Jurkat, Clone E6-1 (cell line): ENCODE results near the gene ATG5.
A peak's percentile ranks its signal among the peaks of the same experiment; 100 is the strongest.

Experiments used
- DNase-seq: peaks from one replicate; pipeline ENCODE4 v3.0.0-alpha.2; 2011; ENCODE audit warnings: low read depth, low spot score
- H3K4me3 ChIP-seq: 2 replicates; pipeline ENCODE4 v1.5.1; 2011; ENCODE audit warnings: mild to moderate bottlenecking, low read length, control low read depth, moderate library complexity

ATG5 gene

DNA sequence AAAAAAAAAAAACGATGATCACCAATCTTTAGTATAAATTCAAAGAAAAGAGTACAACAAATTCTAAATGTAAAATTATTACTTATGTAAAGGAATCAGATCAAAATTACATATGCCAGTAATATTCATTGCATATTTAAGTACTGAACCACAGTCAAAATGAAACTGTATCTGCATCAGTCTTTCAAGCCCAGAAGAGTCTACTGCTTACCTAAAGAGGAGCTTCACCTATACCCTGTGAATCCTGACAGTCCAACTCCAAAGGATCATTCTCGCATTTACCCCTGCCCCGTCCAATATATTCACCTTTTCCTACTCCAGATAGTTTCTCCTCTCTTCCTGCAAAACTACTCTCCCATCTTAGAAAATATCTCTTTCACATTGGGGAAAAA lies 9.2 kb downstream of the ATG5 start:
- no peak for DNase-seq
- H3K4me3 ChIP-seq: no peak overlapping the region

DNA sequence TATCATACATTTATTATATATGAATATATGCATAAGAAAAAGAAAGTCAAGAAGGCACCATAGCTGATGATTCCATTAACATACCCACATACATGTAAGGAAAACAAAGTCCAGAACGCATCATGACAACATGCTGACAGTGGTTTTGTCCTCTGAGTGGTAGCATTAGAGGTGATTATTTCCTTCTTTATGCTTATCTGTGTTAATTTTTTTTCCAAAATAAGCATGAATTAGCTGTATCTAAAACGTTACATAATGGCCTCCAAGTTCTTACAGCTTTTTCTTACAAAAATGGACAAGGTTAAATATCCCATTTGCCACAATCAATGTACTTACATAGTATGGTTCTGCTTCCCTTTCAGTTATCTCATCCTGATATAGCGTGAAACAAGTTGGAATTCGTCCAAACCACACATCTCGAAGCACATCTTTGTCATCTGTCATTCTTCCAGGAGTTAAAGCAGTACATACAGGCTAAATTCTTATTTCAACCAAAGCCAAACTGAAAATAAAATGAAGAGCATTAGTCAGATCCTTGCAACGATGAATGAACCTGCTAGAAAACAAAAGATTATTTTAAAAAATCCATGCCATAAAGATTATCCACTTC lies 9.7 kb downstream of the ATG5 start:
- no peak overlapping the region for H3K4me3 ChIP-seq
- DNase-seq: peak; percentile 53

DNA sequence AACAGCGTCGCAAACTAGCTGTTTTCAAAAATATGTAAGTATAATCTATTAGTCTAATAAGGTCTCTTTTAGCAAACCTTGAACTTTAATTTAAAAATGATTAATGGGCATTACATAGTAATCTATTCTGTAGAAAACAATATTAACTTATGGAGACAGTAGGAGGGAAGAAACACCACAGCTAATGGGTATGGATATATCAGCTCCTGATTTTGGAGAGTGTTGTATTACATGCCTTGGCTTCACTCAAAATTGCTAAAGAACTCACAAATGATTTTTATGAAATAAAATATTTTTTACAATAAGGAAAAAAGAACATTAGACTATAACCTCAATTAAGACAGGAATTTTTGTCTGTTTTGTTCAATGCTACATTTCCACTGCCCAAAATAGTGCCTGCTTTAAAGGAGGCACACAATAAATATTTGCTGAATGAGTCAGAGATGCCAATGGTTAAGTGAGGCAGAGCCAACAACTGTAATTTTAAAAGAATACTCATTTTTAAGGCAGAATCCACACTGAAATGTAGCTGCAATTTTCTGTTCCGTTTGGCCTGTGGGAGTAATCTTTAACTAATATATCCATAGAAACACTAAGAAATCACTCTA lies 15.7 kb downstream of the ATG5 start:
- no peak overlapping the region for H3K4me3 ChIP-seq
- DNase-seq: no peak

DNA sequence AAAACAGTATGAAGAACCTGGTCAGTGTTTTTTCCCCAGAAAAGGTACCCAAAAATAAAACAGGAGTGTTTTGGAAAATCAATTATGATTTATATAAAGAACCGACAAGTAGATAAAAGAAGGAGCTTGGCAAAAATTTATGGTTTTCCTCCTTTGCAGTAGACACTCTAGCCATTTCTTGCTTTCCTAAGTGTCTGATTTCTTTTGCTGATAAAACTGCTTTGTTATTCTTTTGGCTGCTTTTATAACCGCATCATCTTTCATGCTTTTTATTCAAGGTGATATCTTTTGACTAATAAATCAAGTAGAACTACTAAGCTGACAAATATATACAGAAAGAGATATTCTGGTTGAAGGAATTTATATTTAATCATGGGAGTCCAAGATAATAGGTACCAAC lies 16.6 kb downstream of the ATG5 start:
- DNase-seq: no peak
- H3K4me3 ChIP-seq: no peak overlapping the region

DNA sequence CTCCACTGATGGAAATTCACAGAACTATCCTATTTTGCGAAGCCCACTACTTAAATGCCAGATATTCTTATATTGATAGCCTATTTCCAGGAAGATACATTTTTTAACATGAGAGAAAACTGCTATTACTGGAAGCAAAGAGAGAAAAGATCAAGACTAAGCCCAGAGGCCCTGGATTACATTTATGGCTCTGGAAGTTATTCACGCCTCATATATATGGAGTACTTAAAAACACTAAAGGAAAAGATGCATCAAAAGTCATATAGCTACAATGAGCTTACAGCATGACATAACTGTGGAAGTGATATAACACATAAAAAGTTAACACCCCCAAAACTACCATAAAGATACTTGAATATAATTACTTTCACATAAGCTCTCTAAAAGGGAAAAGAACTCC lies 19.8 kb downstream of the ATG5 start:
- no peak overlapping the region for H3K4me3 ChIP-seq
- DNase-seq: no peak

DNA sequence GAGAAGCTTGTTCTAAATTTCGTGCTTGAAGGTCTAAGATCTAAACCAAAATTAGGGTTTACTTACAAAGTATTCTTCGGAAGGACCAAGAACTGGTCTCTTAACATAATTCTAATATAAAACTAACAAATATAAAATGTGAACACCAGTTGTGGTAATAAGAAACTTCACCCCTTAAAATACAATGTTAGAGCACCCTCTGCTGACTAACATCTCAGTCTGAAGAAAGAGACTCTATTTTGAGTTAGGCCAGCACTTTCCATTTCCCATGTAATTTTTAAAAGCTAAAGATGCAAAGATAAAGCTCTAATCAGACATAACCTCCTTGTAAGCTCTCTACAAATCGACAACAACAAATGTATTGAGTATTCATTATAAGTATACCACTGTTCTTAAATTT lies 24.6 kb downstream of the ATG5 start:
- H3K4me3 ChIP-seq: no peak overlapping the region
- DNase-seq: no peak

DNA sequence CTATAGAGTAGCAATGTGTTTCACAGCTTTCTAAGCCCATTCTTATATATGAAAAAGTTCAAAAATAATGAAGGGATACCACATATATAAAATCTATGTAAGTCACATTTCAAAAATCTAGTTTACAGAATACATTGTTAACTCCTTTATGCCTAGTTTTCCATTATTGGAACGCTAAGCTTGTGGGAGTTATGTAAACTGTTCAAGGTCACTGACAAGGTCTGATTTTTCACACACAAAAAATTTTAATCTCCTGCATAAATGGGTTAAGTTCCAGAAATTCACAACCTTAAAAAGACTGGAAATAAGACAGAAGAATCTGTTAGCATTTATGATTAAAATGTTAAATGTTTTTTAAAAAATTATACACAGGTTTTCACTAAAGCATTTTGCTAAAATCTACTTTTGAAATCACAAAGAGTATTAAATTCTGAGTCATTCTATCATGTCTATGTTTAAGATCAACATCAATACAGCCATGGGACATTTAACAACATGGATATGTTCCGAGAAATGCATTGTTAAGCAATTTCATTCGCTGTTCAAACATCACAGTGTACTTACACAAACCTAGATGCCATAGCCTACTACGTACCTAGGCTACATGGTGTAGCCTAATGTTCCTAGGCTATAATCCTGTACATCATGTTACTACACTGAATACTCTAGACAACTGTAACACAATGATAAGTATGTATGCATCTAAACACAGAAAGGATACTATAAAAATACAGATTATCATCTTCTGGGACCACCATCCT lies 25.4 kb downstream of the ATG5 start:
- no peak overlapping the region for H3K4me3 ChIP-seq
- DNase-seq: no peak

DNA sequence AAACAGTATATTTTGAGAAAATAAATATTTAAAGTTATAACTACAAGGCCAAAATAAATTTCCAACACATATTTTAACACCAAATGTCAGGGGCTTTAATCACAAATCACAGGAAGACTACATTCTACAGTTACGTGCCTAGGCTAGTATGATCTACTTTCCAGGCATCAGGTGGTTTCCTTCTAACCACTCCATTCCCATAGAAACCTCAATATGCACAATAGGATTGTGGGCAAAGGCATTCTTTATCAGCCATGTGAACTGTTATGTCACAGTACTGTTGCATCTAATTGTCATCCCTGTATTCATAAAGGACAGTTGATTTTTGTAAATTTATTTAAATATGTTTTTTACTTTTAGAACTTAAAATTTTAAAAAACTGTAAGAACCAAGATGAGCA lies 32.4 kb downstream of the ATG5 start:
- no peak overlapping the region for H3K4me3 ChIP-seq
- DNase-seq: no peak

DNA sequence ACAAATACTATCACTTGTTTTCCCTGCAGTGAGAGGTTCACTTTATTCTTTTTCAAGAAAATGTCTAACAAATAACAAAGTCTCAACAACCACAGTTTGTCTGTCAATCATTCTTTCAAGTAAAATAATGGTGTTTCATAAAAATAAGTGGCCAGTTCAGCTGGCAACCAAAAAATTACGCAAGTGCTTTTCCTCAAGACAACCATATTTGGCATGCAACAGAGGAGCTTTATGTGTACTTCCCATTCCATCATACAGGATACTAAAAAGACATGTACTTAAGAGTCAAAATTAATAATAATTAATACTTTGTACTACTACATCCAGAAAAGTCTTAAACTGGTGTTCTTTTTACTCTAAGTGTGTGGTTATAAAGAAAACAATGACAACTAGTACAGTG lies 34.6 kb downstream of the ATG5 start:
- no peak for DNase-seq

DNA sequence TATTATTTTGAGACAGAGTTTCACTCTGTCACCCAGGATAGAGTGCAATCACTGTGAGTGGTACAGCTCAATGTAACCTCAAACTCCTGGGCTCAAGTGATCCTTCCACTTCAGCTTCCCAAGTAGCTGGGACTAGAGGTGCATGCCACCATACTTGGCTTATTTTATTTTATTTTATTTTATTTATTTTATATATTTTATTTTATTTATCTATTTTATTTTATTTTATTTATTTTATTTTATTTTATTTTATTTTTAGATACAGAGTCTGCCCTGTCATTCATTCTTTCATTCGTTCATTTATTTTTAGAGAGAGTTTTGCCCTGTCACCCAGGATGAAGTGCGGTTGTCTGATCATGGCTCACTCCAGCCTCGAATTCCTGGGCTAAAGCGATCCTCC lies 35.5 kb downstream of the ATG5 start:
- DNase-seq: no peak
- H3K4me3 ChIP-seq: no peak overlapping the region

More for the DNA sequence above, 34.6 kb downstream of the ATG5 start:
- H3K4me3 ChIP-seq: no peak overlapping the region

DNA sequence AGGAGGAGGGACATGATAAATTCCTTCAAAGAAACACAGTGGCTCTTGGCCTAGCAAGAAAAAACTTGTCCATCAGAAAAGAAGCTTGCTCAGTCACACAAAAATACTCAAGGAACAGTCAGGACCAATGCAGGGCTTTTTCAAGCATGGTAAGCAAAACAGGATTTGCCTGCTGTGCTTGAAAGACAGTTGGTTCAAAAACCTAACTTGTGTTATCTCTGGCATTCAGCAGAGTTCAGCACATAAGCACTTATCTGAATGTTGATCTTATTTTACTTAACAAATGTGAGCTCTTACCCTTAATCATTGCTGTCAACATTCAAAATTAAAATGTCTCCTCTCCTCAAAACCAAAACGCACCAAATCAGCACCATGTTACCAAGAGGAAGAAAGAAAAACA lies 38.3 kb downstream of the ATG5 start:
- DNase-seq: peak; percentile 28
- H3K4me3 ChIP-seq: no peak overlapping the region

DNA sequence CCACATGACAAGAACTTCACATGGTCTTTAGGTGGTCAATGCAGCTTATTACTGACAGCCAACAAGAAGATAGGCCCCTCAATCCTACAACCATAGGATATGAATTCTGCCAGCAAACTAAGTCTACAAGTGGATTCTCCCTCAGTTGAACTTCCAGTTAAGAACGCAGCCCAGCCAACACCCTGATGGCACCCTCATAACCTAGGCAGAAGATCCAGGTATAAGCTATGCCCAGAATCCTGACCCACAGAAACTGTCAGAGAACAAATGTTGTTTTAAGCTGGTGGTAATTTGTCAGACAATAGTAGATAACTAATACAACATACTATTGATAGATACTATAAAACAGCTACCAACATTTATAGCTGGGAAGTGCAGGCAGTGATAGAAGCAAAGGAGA lies 38.8 kb downstream of the ATG5 start:
- H3K4me3 ChIP-seq: no peak overlapping the region
- DNase-seq: no peak

DNA sequence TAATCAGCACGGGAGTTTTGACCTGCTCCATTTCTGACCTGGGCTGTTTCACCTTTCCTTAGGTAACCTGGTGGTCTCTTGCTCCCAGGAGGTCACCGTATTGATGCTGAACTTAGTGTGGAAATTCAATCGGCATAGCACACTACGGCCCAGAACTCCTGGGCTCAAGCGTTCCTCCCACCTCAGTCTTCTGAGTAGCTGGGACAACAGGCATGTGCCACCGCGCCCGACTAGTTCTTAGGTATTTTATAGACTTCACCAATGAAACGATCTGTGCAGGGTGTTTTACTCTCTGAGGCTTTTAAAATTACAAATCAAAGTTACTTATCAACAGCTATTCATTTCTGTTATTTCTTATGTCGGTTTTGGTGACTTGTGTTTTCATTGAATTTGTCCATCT lies 42.1 kb downstream of the ATG5 start:
- DNase-seq: no peak
- no peak overlapping the region for H3K4me3 ChIP-seq

DNA sequence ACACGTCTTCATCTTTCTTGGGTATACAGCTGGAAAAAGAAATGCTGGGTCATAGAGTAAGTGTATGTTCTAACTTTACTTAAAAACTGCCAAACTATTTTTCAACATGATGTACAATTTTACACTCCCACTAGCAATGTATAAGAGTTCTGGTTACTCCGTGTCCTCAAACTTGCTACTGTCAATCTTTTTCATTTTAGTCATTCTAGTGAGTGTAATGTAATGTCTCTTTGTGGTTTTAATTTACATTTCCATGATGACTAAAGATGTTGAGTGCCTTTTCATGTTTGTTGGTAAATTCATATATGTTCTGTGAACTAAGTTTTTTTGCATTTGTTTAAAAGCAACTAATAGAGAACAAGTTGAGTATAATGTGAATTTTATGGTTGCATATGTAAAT lies 43.9 kb downstream of the ATG5 start:
- no peak overlapping the region for H3K4me3 ChIP-seq
- no peak for DNase-seq

DNA sequence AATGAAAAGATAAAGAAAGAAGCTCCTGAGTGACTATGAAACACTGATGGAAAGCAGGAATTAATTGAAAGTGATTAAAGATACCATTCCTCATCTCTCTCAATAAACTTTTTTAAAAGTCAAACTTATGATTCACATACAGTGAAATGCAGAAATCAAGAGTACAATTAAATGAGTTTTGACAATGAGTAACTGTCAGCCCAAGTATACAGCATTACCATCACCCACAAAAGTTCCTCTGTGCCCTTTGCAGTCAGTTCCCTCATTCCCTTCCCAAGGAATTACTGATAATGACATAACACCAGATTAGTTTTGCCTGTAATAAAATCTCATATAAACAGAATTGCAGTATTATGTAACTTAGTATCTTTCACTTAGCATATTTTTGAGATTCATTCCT lies 44.5 kb downstream of the ATG5 start:
- H3K4me3 ChIP-seq: no peak overlapping the region
- no peak for DNase-seq

DNA sequence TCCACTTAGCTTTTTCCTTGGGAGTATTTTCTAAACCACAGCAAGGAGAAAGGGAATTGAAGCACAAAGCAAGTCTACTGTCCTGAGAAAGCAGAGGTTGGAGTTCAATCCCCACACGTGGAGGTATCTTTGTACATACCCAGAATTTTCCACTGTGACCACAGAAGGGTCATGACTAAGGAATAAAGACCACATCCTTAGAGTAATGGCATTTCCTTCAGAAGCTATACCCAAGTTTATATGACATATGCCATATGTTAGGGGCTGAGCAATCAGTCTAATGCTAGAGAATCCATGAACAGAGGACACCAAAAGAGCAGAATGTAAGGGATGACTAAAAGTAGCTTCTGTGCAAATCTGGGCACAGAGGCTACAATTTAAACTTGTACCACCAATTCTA lies 46.4 kb downstream of the ATG5 start:
- DNase-seq: no peak
- no peak overlapping the region for H3K4me3 ChIP-seq

DNA sequence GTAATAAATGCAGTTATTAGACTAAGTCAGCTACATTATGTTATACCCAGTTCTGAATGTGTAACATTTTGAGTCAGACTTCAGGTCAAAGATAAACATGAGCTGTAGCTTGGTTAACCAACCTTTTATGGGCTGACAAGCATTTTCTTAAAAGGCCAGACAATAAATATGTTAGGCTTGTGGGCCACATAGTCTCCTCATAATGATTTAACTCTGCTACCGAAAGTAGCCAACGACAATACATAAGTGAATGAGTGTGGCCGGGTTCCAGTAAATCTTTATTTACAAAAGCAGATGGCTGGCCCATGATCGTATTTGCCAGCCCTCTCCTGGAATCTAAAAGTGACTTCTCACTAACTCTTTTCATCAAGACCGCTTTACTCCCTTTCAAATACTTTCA lies 49.9 kb downstream of the ATG5 start:
- DNase-seq: no peak
- H3K4me3 ChIP-seq: no peak overlapping the region

DNA sequence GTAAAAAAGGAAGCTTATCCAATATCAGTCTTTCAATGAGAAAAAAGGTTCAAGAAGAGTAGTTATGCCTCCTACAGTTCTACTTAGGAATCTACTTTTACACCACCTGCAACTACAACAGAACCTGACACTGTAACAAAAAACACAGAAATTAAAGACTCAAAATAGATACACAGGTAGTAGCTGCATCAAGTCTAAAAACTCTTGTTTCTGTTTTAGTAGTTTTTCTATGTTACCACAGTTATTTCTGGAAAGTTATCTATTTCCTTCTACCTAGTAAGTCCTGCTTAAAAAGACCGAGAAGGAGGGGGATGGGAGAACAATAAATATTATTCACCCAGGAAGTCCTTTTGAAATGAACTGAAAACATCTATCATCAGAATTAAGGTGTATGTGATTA lies 52.5 kb downstream of the ATG5 start:
- H3K4me3 ChIP-seq: no peak overlapping the region
- DNase-seq: no peak

DNA sequence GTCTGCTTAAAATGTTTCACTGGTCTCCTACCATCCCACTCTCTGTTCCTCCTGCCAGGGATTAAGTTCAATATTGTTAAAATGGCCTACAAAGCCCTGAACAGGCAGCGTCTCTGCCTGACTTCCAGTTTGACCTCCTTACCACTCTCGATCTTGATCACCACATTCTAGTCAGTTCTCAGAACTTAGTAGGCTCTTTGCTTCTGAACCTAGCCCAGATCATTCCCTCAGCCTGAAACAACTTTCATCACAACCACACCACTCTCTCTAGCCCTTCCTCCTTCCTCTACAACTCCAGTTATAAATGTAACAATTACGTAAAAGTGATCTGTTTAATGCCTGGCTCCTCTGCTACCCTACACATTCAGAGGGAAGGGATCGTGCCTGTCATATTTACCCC lies 53.3 kb downstream of the ATG5 start:
- DNase-seq: no peak
- no peak overlapping the region for H3K4me3 ChIP-seq

DNA sequence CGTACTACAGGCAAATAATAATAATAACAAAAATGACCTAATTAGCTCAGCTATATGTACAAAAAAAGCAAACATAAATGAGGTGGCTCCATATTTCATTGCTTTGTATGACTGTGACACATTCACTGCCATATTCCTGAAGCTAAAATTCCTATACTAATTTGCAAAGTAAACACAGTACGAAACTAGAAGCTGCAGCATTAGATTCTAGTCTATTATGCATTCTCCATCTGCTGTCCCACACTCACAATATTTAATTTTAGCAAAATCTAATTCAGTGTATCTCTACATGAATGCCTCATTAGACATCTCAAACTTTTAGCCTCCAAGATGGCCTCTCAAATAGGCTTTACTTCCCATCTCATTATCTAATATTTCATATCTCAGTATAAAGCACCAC lies 55.1 kb downstream of the ATG5 start:
- no peak overlapping the region for H3K4me3 ChIP-seq
- no peak for DNase-seq
